Astrocyte of the cerebellum (primary cell): ENCODE results near the gene CERS6.

Experiments used
- DNase-seq: peaks from one replicate; pipeline ENCODE4 v3.0.0-alpha.2; 2011; ENCODE audit warnings: low read depth
- H3K4me3 ChIP-seq: 2 replicates; pipeline ENCODE4 v1.5.1; 2011; ENCODE audit warnings: mild to moderate bottlenecking, low read depth, low read length, moderate library complexity
- in situ Hi-C: cut with HindIII; loops from 2 replicates; pipeline ENCODE4 v1.10.0; 2017; ENCODE audit warnings: low sequenced_read_pairs
- TF ChIP-seq, protein P1 (sequence below): IDR thresholded peaks from 2 replicates; pipeline ENCODE4 v1.5.1; 2012; ENCODE audit warnings: low read length, low read depth, moderate library complexity, mild to moderate bottlenecking; ENCODE audit errors: missing control alignments

CERS6 gene

DNA sequence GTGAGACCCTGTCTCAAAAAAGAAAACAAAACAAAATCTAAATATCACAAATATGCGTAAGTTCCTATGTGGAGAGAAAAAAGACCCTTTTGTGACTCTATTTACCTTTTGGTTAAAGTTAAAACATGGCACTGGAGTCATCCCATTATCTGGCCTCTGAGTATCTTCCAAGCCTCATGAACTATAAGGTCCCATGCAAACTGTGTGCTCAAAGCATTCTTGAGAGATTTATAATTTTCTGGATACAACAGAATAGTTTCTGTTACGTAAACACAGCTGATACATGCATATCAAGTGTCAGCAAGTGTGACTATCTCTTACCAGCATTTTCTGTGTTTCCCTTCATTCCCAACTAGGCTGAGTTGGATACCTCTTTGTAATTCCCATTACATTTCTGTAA lies 337.5 kb downstream of the CERS6 start:
- no peak overlapping the region for H3K4me3 ChIP-seq
- DNase-seq = no peak
- in situ Hi-C loops = no loop called here
- TF ChIP-seq, protein P1, sequence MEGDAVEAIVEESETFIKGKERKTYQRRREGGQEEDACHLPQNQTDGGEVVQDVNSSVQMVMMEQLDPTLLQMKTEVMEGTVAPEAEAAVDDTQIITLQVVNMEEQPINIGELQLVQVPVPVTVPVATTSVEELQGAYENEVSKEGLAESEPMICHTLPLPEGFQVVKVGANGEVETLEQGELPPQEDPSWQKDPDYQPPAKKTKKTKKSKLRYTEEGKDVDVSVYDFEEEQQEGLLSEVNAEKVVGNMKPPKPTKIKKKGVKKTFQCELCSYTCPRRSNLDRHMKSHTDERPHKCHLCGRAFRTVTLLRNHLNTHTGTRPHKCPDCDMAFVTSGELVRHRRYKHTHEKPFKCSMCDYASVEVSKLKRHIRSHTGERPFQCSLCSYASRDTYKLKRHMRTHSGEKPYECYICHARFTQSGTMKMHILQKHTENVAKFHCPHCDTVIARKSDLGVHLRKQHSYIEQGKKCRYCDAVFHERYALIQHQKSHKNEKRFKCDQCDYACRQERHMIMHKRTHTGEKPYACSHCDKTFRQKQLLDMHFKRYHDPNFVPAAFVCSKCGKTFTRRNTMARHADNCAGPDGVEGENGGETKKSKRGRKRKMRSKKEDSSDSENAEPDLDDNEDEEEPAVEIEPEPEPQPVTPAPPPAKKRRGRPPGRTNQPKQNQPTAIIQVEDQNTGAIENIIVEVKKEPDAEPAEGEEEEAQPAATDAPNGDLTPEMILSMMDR = no peak

DNA sequence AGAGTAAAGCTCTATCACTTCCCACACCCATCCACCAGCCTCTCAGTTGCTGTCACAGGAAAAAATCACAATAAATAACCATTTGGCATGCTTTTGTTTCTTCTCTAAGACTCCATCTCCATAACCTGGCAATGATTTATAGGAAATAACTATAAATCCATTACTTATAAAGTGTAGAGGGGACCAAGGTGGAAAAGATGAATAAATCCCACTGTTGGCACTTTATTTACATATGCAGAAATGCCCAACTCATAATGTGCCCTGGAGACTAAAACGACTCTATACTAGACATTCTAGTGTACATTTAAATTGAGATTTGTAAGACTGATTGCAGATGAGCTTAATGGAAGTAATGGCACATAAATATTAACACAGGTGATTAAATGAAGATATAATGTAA lies 338.9 kb downstream of the CERS6 start:
- no peak overlapping the region for H3K4me3 ChIP-seq
- TF ChIP-seq, protein P1 = no peak
- DNase-seq = no peak
- in situ Hi-C loops = no loop called here

DNA sequence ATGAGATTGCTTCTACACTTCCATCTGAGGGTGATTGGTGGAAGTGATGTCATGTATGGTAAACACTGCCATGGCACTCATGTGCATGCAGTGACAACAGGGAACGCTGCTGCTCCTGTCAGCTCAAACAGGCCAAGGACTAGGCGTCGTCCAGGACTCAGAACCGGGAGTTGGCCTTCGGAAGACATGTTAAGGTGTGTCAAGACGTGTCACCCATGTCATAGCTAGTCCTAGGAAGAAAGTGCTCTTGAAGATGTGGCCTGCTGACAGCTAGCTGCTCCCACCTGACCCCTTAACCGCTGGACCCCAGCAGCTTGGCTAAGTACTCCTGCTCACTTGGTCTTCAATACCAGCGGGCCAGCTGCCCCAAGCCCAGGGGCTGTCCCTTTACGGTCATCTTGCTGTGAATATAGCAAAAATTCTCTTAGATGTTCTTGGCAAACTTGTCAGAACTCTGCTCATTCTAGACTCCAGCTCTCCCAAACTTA lies 340.1 kb downstream of the CERS6 start:
- in situ Hi-C loops = no loop called here

DNA sequence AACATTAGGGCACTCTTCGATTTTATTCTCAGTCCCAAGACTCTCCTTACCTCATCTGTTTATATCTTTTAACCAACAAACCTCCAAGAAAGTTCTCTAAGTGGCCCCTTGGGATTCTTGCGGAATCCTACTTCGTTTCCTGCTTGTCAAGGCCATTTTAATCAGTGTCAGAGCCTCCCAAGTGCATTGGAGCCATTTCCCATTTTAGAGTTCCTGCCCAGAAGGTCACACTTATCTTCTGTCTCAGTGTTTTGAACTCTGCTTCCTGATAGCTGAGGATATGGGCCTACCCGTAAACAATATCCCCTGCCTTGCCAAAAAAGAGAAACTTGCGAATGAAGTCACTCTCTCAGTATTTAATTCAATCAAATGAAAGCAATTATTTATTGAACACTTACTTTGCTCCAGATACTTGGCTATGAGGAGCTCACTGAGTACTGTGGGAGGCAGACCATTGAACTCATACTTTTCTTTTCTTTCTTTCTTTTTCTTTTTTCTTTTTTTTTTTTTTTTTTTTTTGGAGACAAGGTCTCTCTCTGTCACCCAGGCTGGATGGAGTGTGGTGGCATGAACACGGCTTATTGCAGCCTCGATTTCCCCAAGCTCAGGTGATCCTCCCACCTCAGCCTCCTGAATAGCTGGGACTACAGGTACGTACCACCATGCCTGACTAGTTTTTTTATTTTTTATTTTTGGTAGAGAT lies 340.7 kb downstream of the CERS6 start:
- in situ Hi-C loops = no loop called here
- H3K4me3 ChIP-seq = no peak overlapping the region
- no peak for DNase-seq
- TF ChIP-seq, protein P1 = no peak

More for the DNA sequence above, 340.1 kb downstream of the CERS6 start:
- no peak overlapping the region for H3K4me3 ChIP-seq
- no peak for DNase-seq
- TF ChIP-seq, protein P1 = no peak

DNA sequence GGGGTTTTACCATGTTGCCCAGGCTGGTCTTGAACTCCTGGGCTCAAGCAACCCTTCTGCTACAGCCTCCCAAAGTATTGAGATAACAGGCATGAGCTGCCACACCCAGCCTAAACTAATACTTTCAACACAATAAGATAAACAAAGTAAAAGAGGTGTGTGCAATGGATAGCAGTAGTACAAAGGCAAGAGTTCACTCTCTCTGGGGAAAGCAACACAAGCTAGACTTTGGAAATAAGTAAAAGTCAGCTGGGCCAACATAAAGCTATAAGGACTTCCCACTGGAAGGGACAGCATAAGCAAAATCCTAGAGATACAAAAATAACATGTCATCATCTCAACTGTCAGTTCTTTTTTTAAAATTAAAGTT lies 341.2 kb downstream of the CERS6 start:
- no peak overlapping the region for H3K4me3 ChIP-seq
- in situ Hi-C loops = no loop called here
- DNase-seq = no peak
- TF ChIP-seq, protein P1 = no peak

DNA sequence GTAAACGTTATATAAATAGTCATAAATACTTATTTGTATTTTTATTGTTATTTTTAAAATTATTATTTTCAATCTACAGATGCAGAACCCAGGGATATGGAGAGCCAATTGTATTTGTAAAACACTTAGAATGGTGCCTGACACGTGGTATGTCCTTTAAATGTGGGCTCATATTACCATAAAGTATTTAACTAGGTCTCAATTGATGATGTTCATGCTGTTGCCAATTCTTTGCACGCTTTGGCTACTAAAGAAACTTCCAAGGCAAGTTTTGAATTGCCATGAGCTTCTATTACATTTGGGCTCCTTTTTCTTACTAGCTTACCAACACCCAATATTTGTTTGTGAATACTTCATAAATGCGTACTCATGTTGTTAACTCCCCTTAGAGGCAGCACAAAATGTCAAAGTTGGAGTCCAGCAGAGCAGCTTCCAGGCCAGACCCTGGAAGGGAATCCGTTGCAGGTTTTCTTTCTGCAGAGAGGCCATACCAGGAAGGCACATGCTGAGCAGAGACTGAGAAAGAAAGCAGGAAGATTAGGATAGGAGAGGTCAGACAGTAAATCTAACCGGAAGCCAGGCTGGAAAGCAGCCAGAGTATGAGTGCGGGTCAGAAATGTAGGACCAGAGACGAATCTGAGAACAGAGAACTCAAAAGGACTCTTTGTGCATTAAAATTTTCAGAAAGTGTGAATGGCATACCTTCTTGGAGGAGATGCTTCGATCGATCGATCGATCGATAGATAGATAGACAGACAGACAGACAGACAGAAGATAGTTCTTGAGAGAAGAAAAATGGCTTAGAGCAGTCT lies 342.2 kb downstream of the CERS6 start:
- H3K4me3 ChIP-seq = no peak overlapping the region
- TF ChIP-seq, protein P1 = no peak
- in situ Hi-C loops = no loop called here
- no peak for DNase-seq
